Gastroesophageal sphincter (tissue), 4 donors: ENCODE data around the gene FLYWCH1. TPM values are rescaled to one million over a fixed set of nuclear protein-coding genes. Genes with fewer than 3 reads are reported as not detected.

Experiments
- ATAC-seq: fragments of 150-250 bp; one replicate; pipeline ENCODE4 v1.9.1; 2016; ENCODE audit warnings: mild to moderate bottlenecking, moderate library complexity
- H3K27ac ChIP-seq, 4 donors: fragments of 200-600 bp; sonication (generic) in 3 of 4; 1 replicate in 3 of 4; 2 replicates in 1 of 4; pipeline ENCODE4 v1.5.1; 2016 to 2019
- H3K27me3 ChIP-seq: fragments of 200-600 bp; sonication (generic); one replicate; pipeline ENCODE4 v1.5.1; 2019
- H3K36me3 ChIP-seq, 2 donors: fragments of 200-600 bp; sonication (generic); one replicate each; pipeline ENCODE4 v1.5.1; 2019; ENCODE audit warnings: control low read depth in 1 of 2
- H3K4me1 ChIP-seq, 3 donors: fragments of 200-600 bp; sonication (generic); 1 replicate in 2 of 3; 2 replicates in 1 of 3; pipeline ENCODE4 v1.5.1; 2016 to 2019; ENCODE audit warnings: control low read depth in 2 of 3
- H3K4me3 ChIP-seq, 2 donors: fragments of 200-600 bp; sonication (generic); one replicate each; pipeline ENCODE4 v1.5.1; 2019; ENCODE audit warnings: mild to moderate bottlenecking in 1 of 2, moderate library complexity in 1 of 2
- H3K9me3 ChIP-seq, 3 donors: fragments of 200-600 bp; sonication (generic); one replicate each; pipeline ENCODE4 v1.5.1; 2017 to 2019; ENCODE audit warnings: control low read depth in 2 of 3
- CTCF ChIP-seq, 4 experiments: fragments of 200-600 bp in 2 of 4; fragments of 450-650 bp in 2 of 4; sonication (generic) in 1 of 4; IDR thresholded peaks; one replicate each; pipeline ENCODE4 v1.5.1; 2017 to 2019; ENCODE audit warnings: antibody characterized with exemption in 4 of 4, mild to moderate bottlenecking in 2 of 4, moderate library complexity in 2 of 4
- EP300 ChIP-seq: sonication (generic); formaldehyde crosslinking; IDR thresholded peaks from one replicate; pipeline ENCODE4 v1.6.1; 2017; ENCODE audit warnings: antibody characterized with exemption, mild to moderate bottlenecking
- POLR2A ChIP-seq, 2 donors: fragments of 450-650 bp; IDR thresholded peaks; one replicate each; pipeline ENCODE4 v1.6.1; 2017; ENCODE audit warnings: antibody characterized with exemption in 2 of 2, mild to moderate bottlenecking in 2 of 2, moderate library complexity in 1 of 2
- POLR2AphosphoS5 ChIP-seq: sonication (generic); formaldehyde crosslinking; IDR thresholded peaks from one replicate; pipeline ENCODE4 v1.6.1; 2017; ENCODE audit warnings: antibody characterized with exemption
- WGBS, 2 donors: methylation state at CpG; one replicate each; pipeline ENCODE4 v1.1.5; 2018; ENCODE audit warnings: low coverage in 1 of 2; 5-methylcytosine and 5-hydroxymethylcytosine counted together
- total RNA-seq, 4 donors: library from RNA; depleted of rRNA; stranded (reverse); fragments of >200 nt; gene quantifications; one replicate each; pipeline ENCODE4 v1.1.0, GENCODE V29; 2016

The FLYWCH1 gene
- total RNA-seq, 4 donors from 2014 or later: 34.5 to 66.5 (median 51.2) TPM

GRCh38 chr16:2983706-2984136 is 72.0 kb downstream of the FLYWCH1 start:
- Histone ChIP-seq H3K27ac (peak overlapping the region in 2 of 4 donors; percentile 46 to 52), H3K4me1 (peaks cover 0 to 46% (median 8%) of the 10 kb centered on the region in 3 donors), H3K9me3 (no peaks in the 10 kb centered on the region), H3K27me3 (peaks cover 36% of the 10 kb centered on the region), H3K4me3 (peak overlapping the region in 1 of 2 donors; percentile 18), H3K36me3 (no peaks in the 10 kb centered on the region)
- TF ChIP-seq POLR2AphosphoS5: no peak
- no peak for TF ChIP-seq POLR2A (IDR thresholded peaks at IDR 0.05)
- peak in 3 of 4 experiments; percentile 89 to 98 (median 90) for TF ChIP-seq CTCF (IDR thresholded peaks at IDR 0.05)
- no peak for TF ChIP-seq EP300
- 0 to 23% methylated on average over 3 to 18 of the region's 42 CpGs for WGBS, 2 donors
- peak; percentile 78 for ATAC-seq

- H3K27me3 ChIP-seq: peaks cover 38% of the 10 kb centered on the region
- H3K9me3 ChIP-seq: no peaks in the 10 kb centered on the region
- 21 to 60% methylated on average over 7 to 8 of the region's 9 CpGs for whole genome bisulfite sequencing, 2 donors
- H3K4me1 ChIP-seq: peaks cover 0 to 36% (median 3%) of the 10 kb centered on the region in 3 donors
- no peak overlapping the region for H3K4me3 ChIP-seq
- ATAC-seq: no peak
- TF ChIP-seq POLR2A (IDR thresholded peaks at IDR 0.05): no peak
- H3K27ac ChIP-seq: no peak overlapping the region
- no peaks in the 10 kb centered on the region for H3K36me3 ChIP-seq
These were observed 73.7 kb downstream of the FLYWCH1 start for GRCh38 chr16:2985462-2985861.

- Histone ChIP-seq H3K4me3 (no peak overlapping the region), H3K9me3 (no peaks in the 10 kb centered on the region), H3K27me3 (peaks cover 42% of the 10 kb centered on the region), H3K27ac (no peak overlapping the region), H3K36me3 (no peaks in the 10 kb centered on the region), H3K4me1 (peaks cover 0 to 31% (median 3%) of the 10 kb centered on the region in 3 donors)
- 80% methylated on average over 5 of the region's 15 CpGs; no CpG with 5 or more reads in 1 of the 2 donors for WGBS, 2 donors
- ATAC-seq: no peak
- TF ChIP-seq POLR2A (IDR thresholded peaks at IDR 0.05) (no peak), POLR2AphosphoS5 (no peak)
These were observed 74.2 kb downstream of the FLYWCH1 start for GRCh38 chr16:2985893-2986355.

GRCh38 chr16:2986623-2987188 is 75.0 kb downstream of the FLYWCH1 start:
- peaks cover 0 to 25% (median 3%) of the 10 kb centered on the region in 3 donors for H3K4me1 ChIP-seq
- 73 to 83% methylated on average over 2 to 3 of the region's 17 CpGs for whole genome bisulfite sequencing, 2 donors
- ATAC-seq: no peak
- H3K27me3 ChIP-seq: peaks cover 45% of the 10 kb centered on the region
- no peak overlapping the region for H3K27ac ChIP-seq
- H3K36me3 ChIP-seq: no peaks in the 10 kb centered on the region
- H3K4me3 ChIP-seq: no peak overlapping the region
- H3K9me3 ChIP-seq: no peaks in the 10 kb centered on the region
- TF ChIP-seq POLR2A (IDR thresholded peaks at IDR 0.05) (no peak), POLR2AphosphoS5 (no peak), EP300 (no peak), CTCF (IDR thresholded peaks at IDR 0.05) (no peak)

- no peak overlapping the region for H3K27ac ChIP-seq
- TF ChIP-seq POLR2A (IDR thresholded peaks at IDR 0.05) (no peak), CTCF (IDR thresholded peaks at IDR 0.05) (no peak), EP300 (no peak), POLR2AphosphoS5 (no peak)
- H3K36me3 ChIP-seq: no peaks in the 10 kb centered on the region
- H3K27me3 ChIP-seq: peaks cover 45% of the 10 kb centered on the region
- H3K4me1 ChIP-seq: peaks cover 0 to 25% (median 3%) of the 10 kb centered on the region in 3 donors
- no peak for ATAC-seq
- WGBS, 2 donors: 100% methylated on average over 1 of the region's 9 CpGs; no CpG with 5 or more reads in 1 of the 2 donors
- H3K4me3 ChIP-seq: no peak overlapping the region
- H3K9me3 ChIP-seq: no peaks in the 10 kb centered on the region
These were observed 75.6 kb downstream of the FLYWCH1 start for GRCh38 chr16:2987286-2987685.

GRCh38 chr16:2987833-2988232 is 76.1 kb downstream of the FLYWCH1 start:
- no peak for ATAC-seq

More at GRCh38 chr16:2987833-2988232, 76.1 kb downstream of the FLYWCH1 start:
- peaks cover 0 to 25% (median 3%) of the 10 kb centered on the region in 3 donors for H3K4me1 ChIP-seq
- H3K9me3 ChIP-seq: no peaks in the 10 kb centered on the region
- no peak overlapping the region for H3K27ac ChIP-seq
- H3K36me3 ChIP-seq: no peaks in the 10 kb centered on the region
- peaks cover 45% of the 10 kb centered on the region for H3K27me3 ChIP-seq
- H3K4me3 ChIP-seq: no peak overlapping the region
- no peak for TF ChIP-seq POLR2AphosphoS5
- TF ChIP-seq POLR2A (IDR thresholded peaks at IDR 0.05): no peak
- TF ChIP-seq EP300: no peak
- TF ChIP-seq CTCF (IDR thresholded peaks at IDR 0.05): no peak
- no CpG with 5 or more reads among the region's 8 CpGs for WGBS, 2 donors
